Thoracic aorta (tissue), 2 donors: ENCODE measurements around the gene KLHL29. TPM values are rescaled to one million over a fixed set of nuclear protein-coding genes. Genes with fewer than 3 reads are reported as not detected.

Experiments used
- ATAC-seq: fragments of 150-250 bp; one replicate; pipeline ENCODE4 v1.8.0; 2017; ENCODE audit warnings: low read depth; ENCODE audit not compliant: insufficient number of reproducible peaks, low FRiP score
- DNase-seq: peaks from one replicate; pipeline ENCODE4 v3.0.0-alpha.2; 2020; ENCODE audit warnings: low spot score
- H3K27ac ChIP-seq, 2 donors: fragments of 200-600 bp; sonication (generic); 1 replicate in 1 of 2; 2 replicates in 1 of 2; pipeline ENCODE4 v1.5.1; 2016; ENCODE audit warnings: mild to moderate bottlenecking in 2 of 2, moderate library complexity in 2 of 2
- H3K27me3 ChIP-seq: fragments of 200-600 bp; sonication (generic); replicated peaks from 2 replicates; pipeline ENCODE4 v1.6.0; 2016; ENCODE audit warnings: mild to moderate bottlenecking; ENCODE audit not compliant: insufficient read depth
- H3K36me3 ChIP-seq: fragments of 200-600 bp; sonication (generic); one replicate; pipeline ENCODE4 v1.5.1; 2016
- H3K4me1 ChIP-seq, 2 donors: fragments of 200-600 bp; sonication (generic); 1 replicate in 1 of 2; 2 replicates in 1 of 2; pipeline versions ENCODE4 v1.5.1 to v1.6.0; 2016; ENCODE audit warnings: low read depth in 2 of 2, mild to moderate bottlenecking in 1 of 2; ENCODE audit not compliant: control insufficient read depth in 1 of 2
- H3K4me3 ChIP-seq: fragments of 200-600 bp; sonication (generic); 2 replicates; pipeline ENCODE4 v1.5.1; 2016; ENCODE audit warnings: mild to moderate bottlenecking
- H3K9me3 ChIP-seq: fragments of 200-600 bp; sonication (generic); 2 replicates; pipeline ENCODE4 v1.5.1; 2016
- total RNA-seq, 2 donors: library from RNA; depleted of rRNA; stranded (reverse); fragments of >200 nt; gene quantifications; one replicate each; pipeline versions ENCODE4 v1.1.0 to v1.2.3, GENCODE V29; 2016
- TF ChIP-seq, protein P1 (sequence below): fragments of 200-600 bp; sonication (generic); IDR thresholded peaks from one replicate; pipeline ENCODE4 v1.5.1; 2019; ENCODE audit warnings: antibody characterized with exemption

KLHL29 gene
- total RNA-seq, 2 donors from 2014 or later, result 18.5 to 24.4 TPM

- Histone ChIP-seq H3K4me1 (peaks cover 8 to 14% of the 10 kb centered on the region in 2 donors), H3K27ac (no peak overlapping the region), H3K27me3 (no peaks in the 10 kb centered on the region), H3K4me3 (no peak overlapping the region), H3K9me3 (no peaks in the 10 kb centered on the region), H3K36me3 (no peaks in the 10 kb centered on the region)
- DNase-seq, result no peak
- no peak for ATAC-seq
- TF ChIP-seq, protein P1, sequence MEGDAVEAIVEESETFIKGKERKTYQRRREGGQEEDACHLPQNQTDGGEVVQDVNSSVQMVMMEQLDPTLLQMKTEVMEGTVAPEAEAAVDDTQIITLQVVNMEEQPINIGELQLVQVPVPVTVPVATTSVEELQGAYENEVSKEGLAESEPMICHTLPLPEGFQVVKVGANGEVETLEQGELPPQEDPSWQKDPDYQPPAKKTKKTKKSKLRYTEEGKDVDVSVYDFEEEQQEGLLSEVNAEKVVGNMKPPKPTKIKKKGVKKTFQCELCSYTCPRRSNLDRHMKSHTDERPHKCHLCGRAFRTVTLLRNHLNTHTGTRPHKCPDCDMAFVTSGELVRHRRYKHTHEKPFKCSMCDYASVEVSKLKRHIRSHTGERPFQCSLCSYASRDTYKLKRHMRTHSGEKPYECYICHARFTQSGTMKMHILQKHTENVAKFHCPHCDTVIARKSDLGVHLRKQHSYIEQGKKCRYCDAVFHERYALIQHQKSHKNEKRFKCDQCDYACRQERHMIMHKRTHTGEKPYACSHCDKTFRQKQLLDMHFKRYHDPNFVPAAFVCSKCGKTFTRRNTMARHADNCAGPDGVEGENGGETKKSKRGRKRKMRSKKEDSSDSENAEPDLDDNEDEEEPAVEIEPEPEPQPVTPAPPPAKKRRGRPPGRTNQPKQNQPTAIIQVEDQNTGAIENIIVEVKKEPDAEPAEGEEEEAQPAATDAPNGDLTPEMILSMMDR, result no peak
These were observed 16.6 kb downstream of the KLHL29 start for GRCh38 chr2:23401427-23402204.

DNA sequence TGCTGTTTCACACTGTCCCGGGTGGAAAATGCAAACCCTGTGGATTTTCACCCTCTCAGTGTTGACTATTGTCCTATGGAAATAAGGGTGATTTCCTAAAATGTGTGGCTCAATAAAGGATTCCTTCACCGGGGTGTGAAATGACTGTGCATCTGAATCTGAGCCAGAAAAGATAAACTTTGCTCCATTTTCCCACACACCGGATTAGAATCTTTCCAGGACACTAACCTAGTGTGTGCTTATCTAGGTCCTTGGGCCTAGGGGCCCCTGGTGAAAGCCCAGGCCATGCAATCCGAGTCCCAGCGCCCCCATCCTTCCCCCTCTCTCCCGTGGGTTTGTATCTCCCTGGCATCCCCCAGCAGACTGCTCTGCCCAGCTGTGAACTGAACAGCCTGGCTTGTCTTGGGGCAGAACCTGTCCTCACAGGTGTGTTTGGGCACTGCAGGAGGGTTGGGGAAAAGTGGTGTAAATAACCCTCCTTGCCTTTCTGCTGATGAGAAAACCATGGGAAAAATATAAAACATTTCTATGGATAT is 17.3 kb downstream of the KLHL29 start:
- no peaks in the 10 kb centered on the region for H3K27me3 ChIP-seq
- no peak overlapping the region for H3K4me3 ChIP-seq
- no peaks in the 10 kb centered on the region for H3K9me3 ChIP-seq
- TF ChIP-seq, protein P1, result no peak
- no peak for ATAC-seq
- no peak for DNase-seq
- no peak overlapping the region for H3K27ac ChIP-seq
- H3K4me1 ChIP-seq, result peaks cover 8 to 14% of the 10 kb centered on the region in 2 donors
- H3K36me3 ChIP-seq, result no peaks in the 10 kb centered on the region

- H3K4me1 ChIP-seq, result peaks cover 8 to 14% of the 10 kb centered on the region in 2 donors
- DNase-seq (no peak), ATAC-seq (no peak)
- no peaks in the 10 kb centered on the region for H3K36me3 ChIP-seq
- H3K27me3 ChIP-seq, result no peaks in the 10 kb centered on the region
- no peaks in the 10 kb centered on the region for H3K9me3 ChIP-seq
- H3K27ac ChIP-seq, result no peak overlapping the region
- H3K4me3 ChIP-seq, result peak overlapping the region; percentile 17
- TF ChIP-seq, protein P1, result no peak
These were observed 19.4 kb downstream of the KLHL29 start for GRCh38 chr2:23404426-23404825.

- DNase-seq (no peak), ATAC-seq (no peak)
- no peaks in the 10 kb centered on the region for H3K36me3 ChIP-seq
- no peaks in the 10 kb centered on the region for H3K27me3 ChIP-seq
- TF ChIP-seq, protein P1, result no peak
- peaks cover 20 to 37% of the 10 kb centered on the region in 2 donors for H3K4me1 ChIP-seq
- no peaks in the 10 kb centered on the region for H3K9me3 ChIP-seq
- H3K4me3 ChIP-seq, result no peak overlapping the region
- H3K27ac ChIP-seq, result no peak overlapping the region
These were observed 24.3 kb downstream of the KLHL29 start for GRCh38 chr2:23409248-23409647.

DNA sequence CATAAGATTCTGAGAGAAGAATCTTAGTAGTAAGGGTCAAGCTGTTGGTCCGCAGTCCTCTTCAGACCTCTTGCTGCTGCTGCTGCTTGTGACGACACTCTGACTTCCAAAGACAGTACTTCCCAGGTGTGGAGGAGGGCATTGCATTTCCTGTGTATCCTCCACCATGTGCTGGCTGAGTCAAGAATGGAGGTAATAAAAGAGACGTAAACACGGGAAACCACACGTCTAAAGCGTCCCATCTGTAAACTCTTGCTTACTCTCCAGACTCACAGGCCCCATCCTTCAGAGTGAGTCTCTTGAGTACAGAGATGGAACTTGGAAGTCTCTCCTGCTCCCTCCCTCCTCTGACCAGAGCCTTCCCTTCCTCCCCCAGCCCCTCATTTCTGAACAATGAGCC is 25.6 kb downstream of the KLHL29 start:
- no peak for ATAC-seq

More for the DNA sequence above, 25.6 kb downstream of the KLHL29 start:
- H3K4me3 ChIP-seq, result no peak overlapping the region
- TF ChIP-seq, protein P1, result no peak
- H3K4me1 ChIP-seq, result peaks cover 13 to 31% of the 10 kb centered on the region in 2 donors
- no peak for DNase-seq
- H3K27me3 ChIP-seq, result no peaks in the 10 kb centered on the region
- no peaks in the 10 kb centered on the region for H3K36me3 ChIP-seq
- no peaks in the 10 kb centered on the region for H3K9me3 ChIP-seq
- H3K27ac ChIP-seq, result peak overlapping the region; percentile 46 to 71
